ENCODE results near the gene CASZ1. TPM values are rescaled to one million over a fixed set of nuclear protein-coding genes. Genes with fewer than 3 reads are reported as not detected.

Gene CASZ1
- total RNA-seq, 4 donors from 2014 or later, result 0.88 to 6.8 (median 1.7) TPM

- TF ChIP-seq, protein P1, sequence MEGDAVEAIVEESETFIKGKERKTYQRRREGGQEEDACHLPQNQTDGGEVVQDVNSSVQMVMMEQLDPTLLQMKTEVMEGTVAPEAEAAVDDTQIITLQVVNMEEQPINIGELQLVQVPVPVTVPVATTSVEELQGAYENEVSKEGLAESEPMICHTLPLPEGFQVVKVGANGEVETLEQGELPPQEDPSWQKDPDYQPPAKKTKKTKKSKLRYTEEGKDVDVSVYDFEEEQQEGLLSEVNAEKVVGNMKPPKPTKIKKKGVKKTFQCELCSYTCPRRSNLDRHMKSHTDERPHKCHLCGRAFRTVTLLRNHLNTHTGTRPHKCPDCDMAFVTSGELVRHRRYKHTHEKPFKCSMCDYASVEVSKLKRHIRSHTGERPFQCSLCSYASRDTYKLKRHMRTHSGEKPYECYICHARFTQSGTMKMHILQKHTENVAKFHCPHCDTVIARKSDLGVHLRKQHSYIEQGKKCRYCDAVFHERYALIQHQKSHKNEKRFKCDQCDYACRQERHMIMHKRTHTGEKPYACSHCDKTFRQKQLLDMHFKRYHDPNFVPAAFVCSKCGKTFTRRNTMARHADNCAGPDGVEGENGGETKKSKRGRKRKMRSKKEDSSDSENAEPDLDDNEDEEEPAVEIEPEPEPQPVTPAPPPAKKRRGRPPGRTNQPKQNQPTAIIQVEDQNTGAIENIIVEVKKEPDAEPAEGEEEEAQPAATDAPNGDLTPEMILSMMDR (IDR thresholded peaks at IDR 0.05; ENCODE audit: low read depth), result no peak
Observed at GRCh38 chr1:10686404-10687040, 109.9 kb downstream of the CASZ1 start.

GRCh38 chr1:10685808-10686403 lies 110.5 kb downstream of the CASZ1 start:
- TF ChIP-seq, protein P1 (IDR thresholded peaks at IDR 0.05; ENCODE audit: low read depth), result no peak

- TF ChIP-seq, protein P1 (IDR thresholded peaks at IDR 0.05; ENCODE audit: low read depth), result no peak
Observed at GRCh38 chr1:10685196-10685807, 111.1 kb downstream of the CASZ1 start.

- TF ChIP-seq, protein P1 (IDR thresholded peaks at IDR 0.05; ENCODE audit: low read depth), result no peak
Observed at GRCh38 chr1:10684221-10684620, 112.2 kb downstream of the CASZ1 start.

- TF ChIP-seq, protein P1 (IDR thresholded peaks at IDR 0.05; ENCODE audit: low read depth), result no peak
Observed at GRCh38 chr1:10682449-10683309, 113.8 kb downstream of the CASZ1 start.

DNA sequence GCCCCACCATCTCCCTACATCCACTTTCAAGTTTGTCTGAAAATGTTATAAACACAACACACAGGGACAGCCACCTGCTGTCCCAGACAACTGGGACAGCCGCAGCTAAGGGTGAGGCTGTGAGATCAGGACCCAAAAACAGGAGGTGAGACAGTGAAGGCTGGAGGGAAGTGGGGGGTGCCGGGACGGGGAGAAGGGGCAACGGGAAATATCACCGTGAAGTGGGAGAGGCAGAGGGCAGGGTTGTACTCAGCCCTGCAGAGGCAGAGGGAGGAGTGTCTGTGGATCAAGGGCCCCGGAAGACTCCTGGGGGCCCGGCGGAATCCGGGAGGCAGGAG lies 114.4 kb downstream of the CASZ1 start:
- TF ChIP-seq, protein P1 (IDR thresholded peaks at IDR 0.05; ENCODE audit: low read depth), result no peak
